Regular cardiac myocyte (primary cell): ENCODE data around the gene SIPA1L3. TPM values are rescaled to one million over a fixed set of nuclear protein-coding genes. Genes with fewer than 3 reads are reported as not detected.

Experiments
- total RNA-seq: library from RNA; depleted of rRNA; stranded (reverse); fragments of >200 nt; gene quantifications from 2 replicates; pipeline ENCODE4 v1.2.3, GENCODE V29; 2014

Gene SIPA1L3, protein sequence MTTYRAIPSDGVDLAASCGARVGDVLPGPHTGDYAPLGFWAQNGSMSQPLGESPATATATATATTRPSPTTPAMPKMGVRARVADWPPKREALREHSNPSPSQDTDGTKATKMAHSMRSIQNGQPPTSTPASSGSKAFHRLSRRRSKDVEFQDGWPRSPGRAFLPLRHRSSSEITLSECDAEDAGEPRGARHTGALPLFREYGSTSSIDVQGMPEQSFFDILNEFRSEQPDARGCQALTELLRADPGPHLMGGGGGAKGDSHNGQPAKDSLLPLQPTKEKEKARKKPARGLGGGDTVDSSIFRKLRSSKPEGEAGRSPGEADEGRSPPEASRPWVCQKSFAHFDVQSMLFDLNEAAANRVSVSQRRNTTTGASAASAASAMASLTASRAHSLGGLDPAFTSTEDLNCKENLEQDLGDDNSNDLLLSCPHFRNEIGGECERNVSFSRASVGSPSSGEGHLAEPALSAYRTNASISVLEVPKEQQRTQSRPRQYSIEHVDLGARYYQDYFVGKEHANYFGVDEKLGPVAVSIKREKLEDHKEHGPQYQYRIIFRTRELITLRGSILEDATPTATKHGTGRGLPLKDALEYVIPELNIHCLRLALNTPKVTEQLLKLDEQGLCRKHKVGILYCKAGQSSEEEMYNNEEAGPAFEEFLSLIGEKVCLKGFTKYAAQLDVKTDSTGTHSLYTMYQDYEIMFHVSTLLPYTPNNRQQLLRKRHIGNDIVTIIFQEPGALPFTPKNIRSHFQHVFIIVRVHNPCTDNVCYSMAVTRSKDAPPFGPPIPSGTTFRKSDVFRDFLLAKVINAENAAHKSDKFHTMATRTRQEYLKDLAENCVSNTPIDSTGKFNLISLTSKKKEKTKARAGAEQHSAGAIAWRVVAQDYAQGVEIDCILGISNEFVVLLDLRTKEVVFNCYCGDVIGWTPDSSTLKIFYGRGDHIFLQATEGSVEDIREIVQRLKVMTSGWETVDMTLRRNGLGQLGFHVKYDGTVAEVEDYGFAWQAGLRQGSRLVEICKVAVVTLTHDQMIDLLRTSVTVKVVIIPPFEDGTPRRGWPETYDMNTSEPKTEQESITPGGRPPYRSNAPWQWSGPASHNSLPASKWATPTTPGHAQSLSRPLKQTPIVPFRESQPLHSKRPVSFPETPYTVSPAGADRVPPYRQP (N-terminal part only)
- total RNA-seq = 13.2 and 23.6 TPM in 2 replicates

DNA sequence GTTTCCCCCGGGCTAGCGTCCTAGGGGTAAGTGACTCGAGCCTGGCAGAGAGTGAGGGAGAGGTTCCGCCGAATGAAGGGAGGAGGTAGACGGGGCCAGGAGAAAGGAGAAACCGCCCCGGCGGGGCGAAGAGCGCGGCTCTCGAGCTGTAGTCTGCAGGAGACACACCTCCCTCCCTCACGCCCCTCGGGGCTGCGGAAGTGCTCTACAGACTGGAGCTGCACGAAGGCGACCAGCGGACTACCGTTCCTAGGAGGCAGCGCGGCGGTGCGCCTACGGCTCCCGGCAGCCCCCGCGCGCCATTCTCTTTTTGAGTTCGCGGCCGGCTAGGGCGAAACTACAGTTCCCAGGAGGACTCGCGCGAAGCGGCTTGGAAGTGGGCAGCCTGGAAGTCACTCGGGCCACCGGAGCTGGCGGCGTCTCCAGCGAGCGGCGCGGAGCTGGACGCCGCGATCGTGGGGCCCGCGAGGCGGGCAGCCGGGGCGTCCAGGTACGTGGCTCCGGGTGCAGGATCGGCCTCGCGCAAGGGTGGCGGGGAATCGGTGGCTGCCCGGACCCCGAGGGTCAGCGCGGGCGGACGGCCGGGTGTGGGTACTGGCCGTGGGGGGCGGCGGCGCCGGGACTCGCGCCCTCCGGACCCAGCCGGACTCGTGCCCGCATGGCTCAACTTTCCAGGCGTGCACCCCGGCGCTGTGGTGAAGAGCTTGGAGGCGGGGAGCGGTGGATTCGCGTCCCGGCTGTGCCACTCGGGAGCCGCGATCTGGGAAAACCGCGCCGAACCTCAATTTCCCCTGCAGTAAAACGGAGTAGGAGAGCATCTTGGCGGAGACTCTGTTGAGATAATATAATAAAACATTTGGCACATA, at the start of gene SIPA1L3:
TSS of gene SIPA1L3 (plus strand) at position 340 of the 866 bp plus-strand sequence. CDS start 174,358 bp downstream, outside the sequence.

GRCh38 chr19:37905946-37906868, 801 bp upstream of the SIPA1L3 start, which contains the start of gene WDR87:
TSS of gene WDR87 (minus strand) at chr19:37906594. CDS start at chr19:37898239, 8,355 bp downstream.

DNA sequence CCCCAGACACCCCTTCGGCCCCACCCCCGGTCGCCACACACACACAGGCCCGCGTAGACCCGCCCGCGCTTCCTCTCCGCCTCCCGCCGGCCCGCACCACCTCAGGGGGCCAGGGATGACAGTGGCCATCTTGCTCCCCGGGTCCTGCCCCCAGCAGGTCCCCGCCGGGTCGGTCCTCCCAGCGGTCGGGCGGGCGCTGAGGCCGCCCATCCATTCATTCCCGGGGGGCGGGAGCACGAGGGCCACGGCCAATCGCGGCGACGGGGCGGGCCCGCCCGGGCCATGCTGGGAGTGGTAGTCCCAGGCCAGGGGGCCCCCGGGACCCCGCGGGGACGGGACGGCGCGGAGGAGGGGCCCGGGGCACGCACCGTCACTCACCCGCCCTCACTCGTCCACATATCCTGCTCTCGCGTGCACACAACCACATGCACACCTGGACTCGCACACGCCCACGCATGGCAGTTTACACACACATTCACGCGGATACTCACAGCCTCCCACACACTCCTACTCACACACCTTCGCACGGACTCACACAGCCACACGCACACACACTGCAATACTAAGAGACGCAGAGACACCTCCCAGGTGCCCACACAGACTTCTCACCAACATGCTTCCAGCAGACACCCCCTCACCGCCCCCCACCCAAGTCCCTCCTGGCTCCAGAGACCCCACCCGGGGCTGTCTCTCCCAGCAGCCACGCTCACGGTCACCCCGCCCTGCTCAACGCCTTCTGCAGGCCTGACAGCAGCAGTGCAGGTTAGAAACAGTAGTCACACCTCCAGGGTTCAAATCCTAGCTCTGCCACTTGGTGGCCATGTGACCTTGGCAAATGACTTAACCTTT, 317.2 kb downstream of the SIPA1L3 start, which contains the start of gene DPF1:
TSS of gene DPF1 (minus strand) at position 209 of the 849 bp plus-strand sequence. CDS start at position 129, 80 bp downstream.

Other genes with a start within 250 kb of the SIPA1L3 start
- gene ZNF607, start 187.4 kb upstream of the SIPA1L3 start, total RNA-seq = 3.8 and 6.8 TPM in 2 replicates
- 4.4 and 8.5 TPM in 2 replicates for gene ZNF573, start 127.6 kb upstream of the SIPA1L3 start, total RNA-seq
- not detected in 2 replicates for gene WDR87, start 614 bp upstream of the SIPA1L3 start, total RNA-seq